Stimulated activated CD8-positive, alpha-beta memory T cell treated with anti-CD3 and anti-CD28 coated beads, Interleukin-7, amount 100 ng/mL, for 24 hours (primary cell): Measurements from ENCODE around the gene MFRP.

Experiments used
- DNase-seq: peaks from one replicate; pipeline ENCODE4 v3.0.0-alpha.2; 2020; ENCODE audit warnings: low read depth

MFRP gene

DNA sequence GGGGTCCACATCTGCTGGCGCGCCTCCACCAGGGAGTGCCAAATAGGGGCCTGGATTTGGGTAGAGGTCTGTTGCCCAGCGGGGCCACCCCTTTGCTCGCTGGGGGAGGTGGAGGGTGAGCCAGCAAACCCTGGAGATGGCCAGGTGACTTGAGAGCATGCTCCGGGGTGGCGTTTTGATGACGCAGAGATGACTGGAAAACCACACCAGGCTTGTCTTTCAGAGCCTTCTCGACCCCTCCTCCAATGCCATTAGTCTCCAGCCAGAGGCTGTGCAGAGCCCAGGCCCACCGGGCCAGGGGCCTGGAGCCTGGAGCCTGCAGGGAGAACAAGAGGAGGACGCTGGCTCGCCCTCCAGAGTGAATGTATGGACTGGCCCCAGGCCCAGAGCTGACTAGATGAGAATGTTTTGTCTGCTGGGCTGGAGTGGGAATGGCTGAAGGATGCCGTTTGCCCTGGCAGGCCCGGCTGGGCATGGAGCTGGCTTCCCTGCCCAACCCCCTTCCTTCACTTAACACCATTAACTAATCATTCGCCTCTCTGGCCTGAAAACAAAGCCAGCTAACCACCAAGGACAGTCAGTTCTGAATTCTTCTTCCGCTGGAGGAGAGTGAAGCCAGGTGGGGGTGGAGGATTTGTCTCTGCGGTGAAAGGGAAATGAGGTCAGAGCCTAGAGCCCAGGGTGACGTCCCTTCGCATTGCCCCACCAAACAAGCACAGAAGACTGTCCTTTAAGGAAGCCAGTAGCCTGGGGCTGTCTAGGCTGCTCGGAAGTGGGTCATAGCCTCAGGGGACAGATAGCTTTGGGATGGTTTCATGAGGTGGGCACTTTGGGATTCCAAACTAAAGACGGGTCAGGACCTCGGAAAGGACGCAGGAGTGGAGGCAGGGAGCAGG lies 28.0 kb downstream of the MFRP start:
- no peak for DNase-seq

DNA sequence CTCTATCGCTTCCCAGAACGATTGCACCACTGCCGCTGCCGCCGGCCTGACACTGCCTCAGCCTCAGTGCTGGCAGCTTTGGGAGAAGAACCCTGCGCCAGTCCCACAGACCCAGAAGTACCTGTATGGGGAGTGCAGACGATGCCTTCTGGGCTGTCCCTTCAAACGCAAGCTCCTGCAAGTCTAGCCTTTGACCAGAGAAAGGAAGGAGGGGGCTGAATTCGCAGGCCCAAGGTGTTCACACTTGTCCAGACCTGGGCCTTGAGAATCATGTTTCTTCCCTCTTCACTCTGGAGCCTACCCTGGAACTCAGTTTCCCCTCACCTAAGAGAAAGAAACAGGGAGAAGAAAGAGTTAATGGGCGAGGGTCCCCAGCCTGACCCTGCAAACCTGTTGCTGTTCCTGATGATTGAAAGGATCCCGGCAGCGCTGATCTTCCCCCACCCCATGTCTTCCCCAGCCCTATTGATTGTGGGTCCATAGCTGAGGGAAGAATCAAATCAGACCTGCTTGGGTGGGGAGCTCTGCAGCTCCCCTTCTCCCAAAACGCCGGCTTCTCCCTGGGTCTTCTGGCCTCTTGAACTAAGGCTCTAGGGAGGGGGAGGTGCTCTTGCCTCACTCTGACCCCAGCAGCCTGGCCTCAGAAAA lies 28.8 kb downstream of the MFRP start:
- DNase-seq, result no peak

GRCh38 chr11:119316729-119317591 lies 29.5 kb downstream of the MFRP start, which contains the start of gene MCAM:
Gene MCAM, minus strand, starts transcription at chr11:119317130. Its CDS starts 29 bp downstream, at chr11:119317101.
- DNase-seq, result no peak

DNA sequence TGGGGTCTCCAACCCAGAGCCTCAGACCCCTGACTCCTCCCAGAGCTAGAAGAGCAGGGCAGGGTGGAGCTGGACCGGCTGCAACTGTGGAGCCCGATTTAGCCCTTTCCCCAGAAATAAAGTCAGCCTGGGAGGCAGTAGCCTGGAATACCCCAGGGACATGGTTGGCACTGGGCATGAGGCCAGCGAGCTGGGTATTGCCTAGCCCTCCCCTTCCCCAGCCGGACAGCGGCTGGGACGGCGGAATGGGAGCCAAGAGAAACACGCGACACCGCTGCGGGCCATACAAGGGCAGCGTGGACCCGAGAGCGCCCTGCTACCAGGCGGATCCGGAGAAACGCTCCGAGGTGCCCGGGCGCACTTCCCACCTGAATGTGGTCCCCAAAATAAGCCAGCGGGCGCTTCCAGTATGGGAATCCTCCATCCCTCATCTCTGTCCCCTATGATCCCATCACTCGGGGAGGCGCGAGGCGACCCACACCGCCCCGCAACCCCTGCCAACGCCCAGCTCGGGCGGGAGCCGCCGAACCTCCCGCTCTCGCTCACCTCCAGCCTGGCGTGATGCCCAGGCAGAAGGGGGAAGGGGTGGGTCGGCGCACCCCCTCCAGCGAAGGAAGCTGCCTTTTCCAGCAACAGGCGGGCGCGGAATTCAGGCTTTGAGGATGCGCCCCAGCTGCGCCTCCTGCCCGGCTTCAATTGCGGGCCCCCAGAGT lies 30.3 kb downstream of the MFRP start:
- DNase-seq, result no peak

DNA sequence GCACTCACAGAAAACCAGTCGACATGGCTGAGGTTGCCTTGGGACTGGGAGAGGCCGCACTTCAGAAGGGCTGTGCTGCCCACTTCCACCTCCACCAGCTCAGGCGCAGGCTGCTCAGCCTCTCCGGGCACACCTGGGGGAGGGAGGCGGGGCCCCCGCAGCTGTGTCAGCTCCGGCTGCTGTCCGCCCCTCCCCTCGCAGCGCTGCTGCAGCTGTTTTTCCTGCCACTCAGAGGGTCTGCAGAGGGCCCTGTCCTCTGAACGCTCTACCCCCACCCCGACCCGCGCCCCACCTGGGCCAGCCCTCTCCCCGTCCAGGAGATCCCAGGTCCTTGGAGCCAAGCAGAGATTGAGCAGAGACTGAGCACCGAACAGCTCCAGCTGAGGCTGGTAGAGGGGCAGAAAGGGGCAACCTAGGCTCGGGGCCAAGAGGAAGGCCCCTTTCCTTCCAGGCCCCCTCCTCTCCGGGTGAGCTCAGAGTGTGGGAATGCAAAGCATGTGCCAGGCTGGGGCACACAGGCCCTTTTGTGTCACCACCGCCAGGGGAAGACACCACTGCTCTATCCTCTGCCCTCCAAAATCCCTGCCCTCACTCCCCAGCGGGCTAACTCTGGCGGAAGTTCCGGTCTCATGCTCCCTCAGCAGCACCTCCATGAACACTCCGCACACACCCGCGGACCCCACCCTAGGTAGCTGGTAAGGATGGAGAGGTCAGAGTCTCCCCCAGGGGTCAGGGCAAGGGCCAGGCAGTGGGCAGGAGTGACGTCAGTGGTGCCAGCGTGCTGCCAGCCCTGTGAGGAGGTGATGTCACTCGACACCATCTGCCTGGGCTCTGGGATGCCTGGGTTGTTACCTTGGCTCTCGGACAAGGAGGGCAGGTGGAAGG lies 31.1 kb downstream of the MFRP start:
- DNase-seq, result no peak

- DNase-seq, result no peak
Observed at GRCh38 chr11:119314726-119315125, 31.8 kb downstream of the MFRP start.

DNA sequence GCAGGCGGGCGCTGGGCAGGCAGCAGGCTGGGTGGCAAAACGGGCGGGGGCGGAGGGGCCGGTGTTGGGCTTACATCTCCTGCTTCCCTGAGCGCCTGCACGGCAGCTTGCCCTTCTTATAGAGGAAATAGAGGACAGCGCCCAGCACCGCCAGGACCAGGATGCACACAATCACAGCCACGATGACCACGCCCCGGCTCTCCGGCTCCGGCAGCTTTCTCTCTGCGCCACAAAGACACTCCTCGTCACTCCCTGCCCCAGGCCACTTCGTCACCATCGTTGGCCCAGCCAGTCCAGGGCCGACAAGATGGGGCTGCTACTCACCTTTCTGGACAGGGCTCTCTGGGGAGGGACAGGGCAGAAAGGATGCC lies 35.8 kb downstream of the MFRP start:
- DNase-seq, result no peak

- no peak for DNase-seq
Observed at GRCh38 chr11:119309953-119310681, 36.4 kb downstream of the MFRP start.

- no peak for DNase-seq
Observed at GRCh38 chr11:119309411-119309810, 37.1 kb downstream of the MFRP start.

DNA sequence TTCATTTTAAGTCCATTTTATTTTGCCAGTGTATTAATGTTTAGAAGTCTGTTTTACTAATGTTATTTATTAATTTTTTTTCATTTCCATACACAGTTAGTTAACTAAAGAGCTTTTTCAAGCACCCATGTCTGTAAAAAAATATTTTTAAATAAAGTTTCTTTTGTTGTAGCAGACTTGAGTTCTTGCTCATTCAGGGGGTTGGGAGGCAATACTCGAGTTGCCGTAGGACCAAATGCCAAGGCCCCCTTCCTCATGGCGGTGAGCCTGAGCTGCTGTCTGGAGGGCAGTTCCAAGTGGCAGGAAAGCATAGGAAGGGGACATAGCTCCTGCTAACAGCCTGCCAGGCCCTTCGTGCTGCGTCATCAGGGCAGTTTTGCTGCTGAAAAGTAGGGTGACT lies 38.5 kb downstream of the MFRP start:
- no peak for DNase-seq

DNA sequence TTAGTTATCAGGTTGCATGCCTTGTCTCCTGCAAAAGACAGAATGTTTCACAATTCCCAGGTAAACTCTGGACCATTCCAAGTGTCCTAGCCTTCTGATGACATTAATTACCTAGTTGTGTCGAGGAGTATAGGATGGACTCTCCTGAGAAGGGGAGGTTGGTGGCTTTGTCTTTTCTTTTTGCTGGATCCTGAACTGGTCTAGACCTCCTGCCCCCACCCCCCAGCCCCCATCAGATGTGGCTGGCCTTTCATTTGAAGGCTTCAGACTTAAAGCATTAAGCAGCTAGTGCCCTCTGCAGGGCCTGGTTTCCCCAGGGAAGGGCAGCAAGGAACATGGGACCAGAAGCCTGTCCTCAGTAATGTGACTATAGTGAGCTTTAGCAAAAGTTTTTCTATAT lies 39.3 kb downstream of the MFRP start:
- DNase-seq, result no peak

- DNase-seq, result no peak
Observed at GRCh38 chr11:119306373-119306890, 40.1 kb downstream of the MFRP start.

GRCh38 chr11:119305556-119306372 lies 40.7 kb downstream of the MFRP start:
- DNase-seq, result no peak

GRCh38 chr11:119303227-119303718 lies 43.2 kb downstream of the MFRP start:
- no peak for DNase-seq

- DNase-seq, result no peak
Observed at GRCh38 chr11:119300198-119300964, 46.1 kb downstream of the MFRP start.

DNA sequence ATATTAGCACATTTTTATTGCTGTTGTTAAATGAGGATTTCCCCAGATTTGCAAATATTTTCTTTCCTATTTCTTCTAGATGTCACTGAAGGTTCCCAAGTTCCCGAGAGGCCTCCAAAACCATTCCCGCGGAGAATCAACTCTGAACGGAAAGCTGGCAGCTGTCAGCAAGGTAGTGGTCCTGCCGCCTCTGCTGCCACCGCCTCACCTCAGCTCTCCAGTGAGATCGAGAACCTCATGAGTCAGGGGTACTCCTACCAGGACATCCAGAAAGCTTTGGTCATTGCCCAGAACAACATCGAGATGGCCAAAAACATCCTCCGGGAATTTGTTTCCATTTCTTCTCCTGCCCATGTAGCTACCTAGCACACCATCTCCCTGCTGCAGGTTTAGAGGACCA lies 47.1 kb downstream of the MFRP start:
- no peak for DNase-seq

DNA sequence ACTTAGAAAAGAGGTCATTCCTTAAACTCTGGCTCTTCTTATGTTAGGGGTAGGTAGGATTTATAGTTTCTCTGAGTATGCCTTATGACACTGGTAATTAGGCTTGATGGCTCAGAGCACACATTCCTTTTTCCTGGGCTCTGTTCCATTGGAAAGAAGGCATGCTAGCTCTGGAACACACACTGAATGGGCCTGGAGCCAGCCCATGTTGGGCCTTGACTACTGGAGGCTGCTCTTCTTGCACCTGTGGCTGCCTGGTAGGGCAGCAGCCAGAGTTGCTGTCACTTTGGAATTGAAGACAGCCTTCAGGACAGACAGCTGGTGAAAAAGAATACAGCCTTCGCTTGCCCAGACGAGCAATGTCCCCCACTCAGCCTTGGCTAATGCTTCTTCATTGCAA lies 47.8 kb downstream of the MFRP start:
- DNase-seq, result no peak

DNA sequence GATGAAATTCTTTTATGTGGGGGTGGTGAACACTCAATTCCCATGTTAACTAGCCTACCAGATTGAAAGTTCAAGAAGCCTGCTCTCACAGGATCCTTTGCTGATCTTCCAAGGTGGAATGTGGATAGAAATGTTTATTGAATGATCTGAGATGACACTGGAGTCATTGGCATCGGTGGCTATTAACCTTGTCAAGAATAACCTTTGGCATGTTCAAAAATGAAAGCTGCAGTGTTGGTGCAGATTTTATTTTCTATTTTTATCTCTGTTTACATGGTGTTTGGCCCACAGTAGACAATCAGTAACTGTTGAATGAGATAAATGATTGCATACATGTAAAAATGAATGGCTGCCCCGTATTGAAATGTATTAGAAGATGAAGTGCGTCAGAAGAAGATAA lies 48.6 kb downstream of the MFRP start:
- no peak for DNase-seq
